Suprapubic skin (tissue), 3 donors: ENCODE results near the gene SLC22A8.

Experiments
- EP300 ChIP-seq: sonication (generic); formaldehyde crosslinking; IDR thresholded peaks from one replicate; pipeline ENCODE4 v1.6.1; 2017; ENCODE audit warnings: antibody characterized with exemption
- POLR2A ChIP-seq, 2 donors: fragments of 450-650 bp; IDR thresholded peaks; one replicate each; pipeline ENCODE4 v1.6.1; 2017; ENCODE audit warnings: antibody characterized with exemption in 2 of 2, mild to moderate bottlenecking in 2 of 2, moderate library complexity in 2 of 2
- TF ChIP-seq, protein P1 (sequence below), 2 donors: fragments of 200-600 bp in 1 of 2; fragments of 450-650 bp in 1 of 2; sonication (generic) in 1 of 2; IDR thresholded peaks; one replicate each; pipeline ENCODE4 v1.5.1; 2016 to 2019; ENCODE audit warnings: antibody characterized with exemption in 2 of 2, mild to moderate bottlenecking in 1 of 2, moderate library complexity in 1 of 2

DNA sequence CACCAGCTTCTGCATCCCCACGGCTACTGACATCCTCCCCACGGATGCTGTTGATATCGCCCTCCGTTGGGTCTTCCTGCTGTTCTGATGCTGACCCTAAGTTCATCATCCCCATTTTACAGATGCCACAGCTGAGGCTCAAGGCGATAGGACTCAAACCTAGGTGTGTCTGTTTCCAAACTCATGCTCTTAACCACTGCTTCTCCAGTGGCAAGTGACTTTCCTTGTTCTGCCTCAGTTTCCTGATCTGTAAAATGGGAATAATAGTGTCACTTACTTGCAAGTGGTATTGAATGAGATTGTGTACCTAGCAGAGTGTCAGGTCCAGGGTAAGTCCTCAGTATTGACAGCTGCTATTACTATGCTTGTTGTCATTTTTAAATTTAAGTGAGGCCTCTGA lies 16.5 kb downstream of the SLC22A8 start:
- TF ChIP-seq EP300: no peak
- TF ChIP-seq, protein P1, sequence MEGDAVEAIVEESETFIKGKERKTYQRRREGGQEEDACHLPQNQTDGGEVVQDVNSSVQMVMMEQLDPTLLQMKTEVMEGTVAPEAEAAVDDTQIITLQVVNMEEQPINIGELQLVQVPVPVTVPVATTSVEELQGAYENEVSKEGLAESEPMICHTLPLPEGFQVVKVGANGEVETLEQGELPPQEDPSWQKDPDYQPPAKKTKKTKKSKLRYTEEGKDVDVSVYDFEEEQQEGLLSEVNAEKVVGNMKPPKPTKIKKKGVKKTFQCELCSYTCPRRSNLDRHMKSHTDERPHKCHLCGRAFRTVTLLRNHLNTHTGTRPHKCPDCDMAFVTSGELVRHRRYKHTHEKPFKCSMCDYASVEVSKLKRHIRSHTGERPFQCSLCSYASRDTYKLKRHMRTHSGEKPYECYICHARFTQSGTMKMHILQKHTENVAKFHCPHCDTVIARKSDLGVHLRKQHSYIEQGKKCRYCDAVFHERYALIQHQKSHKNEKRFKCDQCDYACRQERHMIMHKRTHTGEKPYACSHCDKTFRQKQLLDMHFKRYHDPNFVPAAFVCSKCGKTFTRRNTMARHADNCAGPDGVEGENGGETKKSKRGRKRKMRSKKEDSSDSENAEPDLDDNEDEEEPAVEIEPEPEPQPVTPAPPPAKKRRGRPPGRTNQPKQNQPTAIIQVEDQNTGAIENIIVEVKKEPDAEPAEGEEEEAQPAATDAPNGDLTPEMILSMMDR (IDR thresholded peaks at IDR 0.05): no peak
- no peak for TF ChIP-seq POLR2A (IDR thresholded peaks at IDR 0.05)
